Activated T-cell treated with anti-CD3 and anti-CD28 coated beads, Interleukin-2, amount 50 U/mL, for 24 hours (primary cell): ENCODE results near the gene CDC42SE1.

Experiments
- DNase-seq: peaks from one replicate; pipeline ENCODE4 v3.0.0-alpha.2; 2020
- H3K27ac Mint-ChIP-seq: 2 replicates; pipeline ENCODE4 v1.8.0; 2020; ENCODE audit warnings: mild to moderate bottlenecking, mixed read lengths
- H3K27me3 Mint-ChIP-seq: 2 replicates; pipeline ENCODE4 v1.8.0; 2020; ENCODE audit warnings: mixed read lengths
- H3K36me3 Mint-ChIP-seq: 2 replicates; pipeline ENCODE4 v1.8.0; 2020; ENCODE audit warnings: low read depth, mixed read lengths
- H3K4me1 Mint-ChIP-seq: 2 replicates; pipeline ENCODE4 v1.8.0; 2020; ENCODE audit warnings: low read depth, mixed read lengths
- H3K4me3 Mint-ChIP-seq: 2 replicates; pipeline ENCODE4 v1.8.0; 2020; ENCODE audit warnings: mild to moderate bottlenecking, moderate library complexity, mixed read lengths
- H3K9me3 Mint-ChIP-seq: 2 replicates; pipeline ENCODE4 v1.8.0; 2020; ENCODE audit warnings: mixed read lengths

The CDC42SE1 gene

GRCh38 chr1:151039521-151039920 is 19.9 kb downstream of the CDC42SE1 start:
- peaks cover 15% of the 10 kb centered on the region for H3K36me3 Mint-ChIP-seq
- no peaks in the 10 kb centered on the region for H3K27me3 Mint-ChIP-seq
- H3K9me3 Mint-ChIP-seq, result no peaks in the 10 kb centered on the region
- H3K4me1 Mint-ChIP-seq, result peaks cover 11% of the 10 kb centered on the region
- no peak overlapping the region for H3K4me3 Mint-ChIP-seq
- no peak overlapping the region for H3K27ac Mint-ChIP-seq
- DNase-seq, result no peak

GRCh38 chr1:151037032-151037431 is 22.4 kb downstream of the CDC42SE1 start:
- no peaks in the 10 kb centered on the region for H3K4me1 Mint-ChIP-seq
- no peak for DNase-seq
- H3K36me3 Mint-ChIP-seq, result peaks cover 25% of the 10 kb centered on the region
- no peak overlapping the region for H3K4me3 Mint-ChIP-seq
- H3K27ac Mint-ChIP-seq, result no peak overlapping the region
- no peaks in the 10 kb centered on the region for H3K9me3 Mint-ChIP-seq
- H3K27me3 Mint-ChIP-seq, result no peaks in the 10 kb centered on the region

DNA sequence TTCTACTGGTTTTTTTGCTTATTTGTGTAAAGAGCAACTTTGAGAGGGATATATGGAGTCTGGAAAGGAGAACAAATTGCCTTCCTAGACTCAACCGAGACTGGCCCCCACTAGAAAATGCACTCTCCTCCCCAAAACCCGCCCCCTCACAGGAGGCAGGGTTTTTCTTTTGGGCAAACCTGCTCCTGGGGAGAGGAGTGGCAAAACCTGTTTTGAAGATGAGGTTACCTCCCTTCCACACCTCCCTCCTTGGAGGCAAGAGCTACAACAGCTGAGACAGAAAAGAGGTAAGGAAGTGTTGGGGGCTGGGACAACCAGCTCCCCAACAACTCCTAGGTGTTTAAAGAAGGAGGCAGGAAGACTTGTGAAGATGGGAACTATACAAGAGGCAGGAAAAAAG is 23.1 kb downstream of the CDC42SE1 start, which contains the start of gene BNIPL:
Gene BNIPL (plus strand): TSS at position 231 of the 400 bp plus-strand sequence. CDS start 140 bp downstream, at position 371.
- no peaks in the 10 kb centered on the region for H3K4me1 Mint-ChIP-seq
- H3K27me3 Mint-ChIP-seq, result no peaks in the 10 kb centered on the region
- H3K27ac Mint-ChIP-seq, result no peak within 1 kb of the TSS
- no peak for DNase-seq
- H3K36me3 Mint-ChIP-seq, result peaks cover 28% of the 10 kb centered on the region
- no peak within 1 kb of the TSS for H3K4me3 Mint-ChIP-seq
- no peaks in the 10 kb centered on the region for H3K9me3 Mint-ChIP-seq

DNA sequence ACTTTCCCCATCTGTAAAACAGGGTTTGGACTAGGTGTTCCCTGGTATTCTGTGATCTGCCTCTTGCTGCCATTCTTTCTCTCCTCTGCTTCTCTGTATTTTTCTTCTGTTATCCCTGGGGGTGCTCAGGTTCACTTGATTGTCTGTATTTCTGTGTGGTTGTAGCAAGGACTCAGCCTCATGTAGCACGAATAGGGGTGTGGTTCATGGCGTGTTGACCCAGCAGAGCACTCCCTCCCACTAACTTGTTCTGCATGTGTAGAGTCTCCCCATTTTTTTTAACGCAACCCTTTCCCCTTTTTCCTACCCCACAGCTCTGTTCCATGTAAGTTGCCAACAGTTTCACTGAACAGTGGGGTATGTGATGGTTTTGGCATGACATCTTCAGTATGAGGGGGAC is 24.3 kb downstream of the CDC42SE1 start:
- H3K4me1 Mint-ChIP-seq, result no peaks in the 10 kb centered on the region
- peak overlapping the region; percentile 0 for H3K27ac Mint-ChIP-seq
- peaks cover 40% of the 10 kb centered on the region for H3K36me3 Mint-ChIP-seq
- no peak for DNase-seq
- H3K9me3 Mint-ChIP-seq, result no peaks in the 10 kb centered on the region
- H3K4me3 Mint-ChIP-seq, result no peak overlapping the region
- H3K27me3 Mint-ChIP-seq, result no peaks in the 10 kb centered on the region

DNA sequence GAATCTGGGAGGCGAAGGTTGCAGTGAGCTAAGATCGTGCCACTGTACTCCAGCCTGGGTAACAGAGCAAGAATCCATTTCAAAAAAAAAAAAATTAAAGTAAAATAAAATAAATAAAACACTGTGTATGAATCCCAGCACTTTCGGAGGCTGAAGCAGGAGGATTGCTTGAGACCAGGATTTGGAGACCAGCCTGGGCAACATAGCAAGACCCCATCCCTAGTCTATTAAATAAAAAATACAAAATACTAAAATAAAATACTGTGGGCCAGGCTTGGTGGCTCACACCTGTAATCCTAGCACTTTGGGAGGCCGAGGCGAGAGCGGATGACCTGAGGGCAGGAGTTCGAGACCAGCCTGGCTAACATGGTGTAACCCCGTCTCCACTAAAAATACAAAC is 27.3 kb downstream of the CDC42SE1 start:
- no peak overlapping the region for H3K4me3 Mint-ChIP-seq
- H3K9me3 Mint-ChIP-seq, result no peaks in the 10 kb centered on the region
- no peaks in the 10 kb centered on the region for H3K4me1 Mint-ChIP-seq
- H3K27ac Mint-ChIP-seq, result no peak overlapping the region
- DNase-seq, result no peak
- H3K27me3 Mint-ChIP-seq, result no peaks in the 10 kb centered on the region
- peaks cover 62% of the 10 kb centered on the region for H3K36me3 Mint-ChIP-seq

DNA sequence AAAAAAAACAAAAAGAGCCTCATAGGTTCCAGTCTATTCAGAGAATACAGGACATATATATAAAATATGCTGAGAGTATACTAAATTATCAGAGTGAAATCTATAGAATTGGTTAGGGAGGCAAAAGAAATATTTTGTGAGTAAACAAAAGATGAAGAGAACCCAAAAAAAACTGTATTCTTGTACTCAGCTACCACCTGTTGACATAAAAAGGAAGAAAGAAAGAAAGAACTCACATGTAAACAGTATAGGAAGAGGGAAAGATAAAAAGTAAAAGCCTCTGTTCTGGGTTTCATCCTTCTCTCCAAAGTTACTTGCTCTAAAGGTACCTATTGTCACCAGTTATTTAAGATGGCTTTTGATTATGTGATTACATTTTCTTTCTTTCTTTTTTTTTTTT is 33.0 kb downstream of the CDC42SE1 start:
- H3K4me1 Mint-ChIP-seq, result peaks cover 6% of the 10 kb centered on the region
- peaks cover 64% of the 10 kb centered on the region for H3K36me3 Mint-ChIP-seq
- DNase-seq, result no peak
- H3K9me3 Mint-ChIP-seq, result no peaks in the 10 kb centered on the region
- no peak overlapping the region for H3K27ac Mint-ChIP-seq
- H3K27me3 Mint-ChIP-seq, result no peaks in the 10 kb centered on the region
- no peak overlapping the region for H3K4me3 Mint-ChIP-seq

DNA sequence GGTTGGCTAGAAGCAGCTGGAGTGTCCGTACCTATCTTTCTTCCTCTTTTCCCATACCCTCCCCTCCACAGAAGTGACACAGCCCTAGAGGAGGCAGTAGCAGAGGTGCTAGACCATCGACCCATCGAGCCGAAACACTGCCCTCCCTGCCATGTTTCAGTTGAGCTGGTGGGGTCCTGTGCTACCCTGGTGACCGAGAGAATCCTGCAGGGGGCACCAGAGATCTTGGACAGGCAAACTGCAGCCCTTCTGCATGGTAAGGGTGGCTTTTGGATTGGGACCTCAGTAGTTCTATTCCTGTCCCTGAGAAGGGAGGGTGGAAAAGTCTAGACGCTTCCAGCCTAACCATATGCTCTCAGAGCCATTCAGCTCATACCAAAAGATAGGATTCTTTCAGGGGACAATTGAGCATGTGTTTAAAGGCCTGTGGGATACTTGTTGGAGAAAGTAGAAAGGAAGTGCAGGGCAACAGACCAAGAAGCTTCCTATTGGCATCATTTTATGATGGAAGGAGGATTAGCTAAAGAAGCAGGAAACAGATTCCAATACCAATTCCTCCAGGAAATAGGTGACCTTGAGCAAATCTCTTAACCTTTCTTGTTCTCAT is 34.8 kb downstream of the CDC42SE1 start:
- peak overlapping the region; percentile 67 for H3K27ac Mint-ChIP-seq
- no peaks in the 10 kb centered on the region for H3K27me3 Mint-ChIP-seq
- H3K4me3 Mint-ChIP-seq, result no peak overlapping the region
- H3K36me3 Mint-ChIP-seq, result peaks cover 51% of the 10 kb centered on the region
- peaks cover 6% of the 10 kb centered on the region for H3K4me1 Mint-ChIP-seq
- H3K9me3 Mint-ChIP-seq, result no peaks in the 10 kb centered on the region
- peak; percentile 83 for DNase-seq

DNA sequence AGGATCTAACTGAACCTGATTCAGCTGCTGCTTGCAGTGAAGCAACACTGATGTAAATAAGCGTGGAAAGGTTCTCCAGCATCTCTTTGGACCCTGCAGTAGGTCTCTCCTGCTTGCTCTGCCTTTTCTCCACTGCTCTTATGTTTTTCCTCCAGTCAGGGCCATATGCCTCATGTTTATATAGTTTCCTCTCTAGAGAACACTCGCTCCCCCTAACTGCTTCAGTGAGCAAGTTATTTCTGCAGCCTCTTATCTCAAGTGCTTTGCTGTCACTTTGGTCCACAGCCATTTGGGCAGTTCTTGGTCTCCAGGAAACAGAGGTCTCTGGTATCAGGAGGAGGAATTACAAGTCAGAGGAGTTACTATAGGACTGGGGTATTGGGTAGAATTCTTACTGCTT is 45.9 kb downstream of the CDC42SE1 start:
- Mint-ChIP-seq H3K27me3 (no peaks in the 10 kb centered on the region), H3K4me1 (peaks cover 36% of the 10 kb centered on the region), H3K27ac (no peak overlapping the region), H3K4me3 (no peak overlapping the region), H3K9me3 (no peaks in the 10 kb centered on the region), H3K36me3 (peaks cover 28% of the 10 kb centered on the region)
- no peak for DNase-seq

GRCh38 chr1:151012684-151013471 is 46.5 kb downstream of the CDC42SE1 start:
- H3K36me3 Mint-ChIP-seq, result peaks cover 25% of the 10 kb centered on the region
- H3K9me3 Mint-ChIP-seq, result no peaks in the 10 kb centered on the region
- no peaks in the 10 kb centered on the region for H3K27me3 Mint-ChIP-seq
- no peak for DNase-seq
- peaks cover 41% of the 10 kb centered on the region for H3K4me1 Mint-ChIP-seq
- H3K4me3 Mint-ChIP-seq, result no peak overlapping the region
- no peak overlapping the region for H3K27ac Mint-ChIP-seq

- DNase-seq, result no peak
- H3K27me3 Mint-ChIP-seq, result no peaks in the 10 kb centered on the region
- H3K36me3 Mint-ChIP-seq, result peaks cover 24% of the 10 kb centered on the region
- H3K27ac Mint-ChIP-seq, result peak overlapping the region; percentile 79
- H3K9me3 Mint-ChIP-seq, result no peaks in the 10 kb centered on the region
- peak overlapping the region; percentile 25 for H3K4me3 Mint-ChIP-seq
- H3K4me1 Mint-ChIP-seq, result peaks cover 57% of the 10 kb centered on the region
Observed at GRCh38 chr1:151011154-151011850, 48.1 kb downstream of the CDC42SE1 start.

- H3K4me1 Mint-ChIP-seq, result peaks cover 67% of the 10 kb centered on the region
- no peaks in the 10 kb centered on the region for H3K27me3 Mint-ChIP-seq
- peaks cover 27% of the 10 kb centered on the region for H3K36me3 Mint-ChIP-seq
- no peaks in the 10 kb centered on the region for H3K9me3 Mint-ChIP-seq
- DNase-seq, result no peak
- no peak overlapping the region for H3K27ac Mint-ChIP-seq
- H3K4me3 Mint-ChIP-seq, result peak overlapping the region; percentile 23
Observed at GRCh38 chr1:151010346-151010726, 49.1 kb downstream of the CDC42SE1 start.

DNA sequence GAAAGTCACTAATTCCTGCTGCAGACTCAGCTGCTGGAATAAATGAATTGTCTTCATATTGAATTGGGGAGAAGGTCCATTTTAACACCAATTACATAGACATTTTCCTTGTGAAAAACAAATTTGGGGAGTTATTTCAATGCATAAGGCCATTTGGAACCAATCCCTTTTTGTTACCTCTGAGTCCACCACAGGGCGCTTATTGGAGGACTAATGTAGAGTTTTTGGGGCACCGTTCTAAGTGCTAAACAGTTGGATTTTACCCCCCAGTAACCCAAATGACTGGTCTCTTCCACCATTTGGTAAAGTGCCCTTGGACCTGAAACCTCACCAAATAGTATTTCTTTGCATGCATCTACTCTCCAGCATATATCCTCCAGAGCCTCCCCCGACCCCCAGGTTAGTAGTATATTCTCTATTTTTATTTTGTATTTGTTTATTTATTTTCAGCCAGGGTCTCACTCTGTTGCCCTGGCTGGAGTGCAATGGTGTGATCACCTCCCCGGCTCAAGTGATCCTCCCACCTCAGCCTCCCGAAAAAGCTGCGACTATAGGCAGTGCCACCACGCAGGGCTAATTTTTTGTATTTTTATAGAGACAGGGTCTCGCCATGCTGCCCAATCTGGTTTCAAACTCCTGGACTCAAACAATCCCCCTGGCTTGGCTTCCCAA is 49.6 kb downstream of the CDC42SE1 start:
- Mint-ChIP-seq H3K36me3 (peaks cover 27% of the 10 kb centered on the region), H3K27ac (peak overlapping the region; percentile 94), H3K27me3 (no peaks in the 10 kb centered on the region), H3K9me3 (no peaks in the 10 kb centered on the region), H3K4me1 (peaks cover 70% of the 10 kb centered on the region), H3K4me3 (peak overlapping the region; percentile 95)
- no peak for DNase-seq

DNA sequence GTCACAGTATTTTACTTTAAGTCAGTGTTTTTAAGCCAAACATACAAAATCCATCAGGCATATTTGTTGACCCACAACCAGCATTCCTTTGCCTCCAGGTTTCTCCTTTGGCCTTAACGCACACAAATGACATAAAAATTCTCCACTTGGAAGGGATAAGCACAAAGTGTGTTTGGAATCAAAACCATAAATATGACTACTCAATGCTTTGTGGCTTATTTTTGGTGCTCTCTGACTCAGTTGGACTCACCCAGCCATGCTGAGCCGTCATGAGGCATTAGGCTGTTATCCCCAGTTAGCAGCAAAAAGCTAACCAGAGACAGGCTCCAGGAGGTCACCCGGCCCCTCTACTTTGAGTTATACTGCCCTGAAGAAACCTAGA is 50.2 kb downstream of the CDC42SE1 start:
- peaks cover 25% of the 10 kb centered on the region for H3K36me3 Mint-ChIP-seq
- H3K27me3 Mint-ChIP-seq, result no peaks in the 10 kb centered on the region
- no peak for DNase-seq
- peaks cover 75% of the 10 kb centered on the region for H3K4me1 Mint-ChIP-seq
- H3K9me3 Mint-ChIP-seq, result no peaks in the 10 kb centered on the region
- H3K4me3 Mint-ChIP-seq, result peak overlapping the region; percentile 95
- peak overlapping the region; percentile 94 for H3K27ac Mint-ChIP-seq
